ENCODE measurements around the gene SOX1.

DNA sequence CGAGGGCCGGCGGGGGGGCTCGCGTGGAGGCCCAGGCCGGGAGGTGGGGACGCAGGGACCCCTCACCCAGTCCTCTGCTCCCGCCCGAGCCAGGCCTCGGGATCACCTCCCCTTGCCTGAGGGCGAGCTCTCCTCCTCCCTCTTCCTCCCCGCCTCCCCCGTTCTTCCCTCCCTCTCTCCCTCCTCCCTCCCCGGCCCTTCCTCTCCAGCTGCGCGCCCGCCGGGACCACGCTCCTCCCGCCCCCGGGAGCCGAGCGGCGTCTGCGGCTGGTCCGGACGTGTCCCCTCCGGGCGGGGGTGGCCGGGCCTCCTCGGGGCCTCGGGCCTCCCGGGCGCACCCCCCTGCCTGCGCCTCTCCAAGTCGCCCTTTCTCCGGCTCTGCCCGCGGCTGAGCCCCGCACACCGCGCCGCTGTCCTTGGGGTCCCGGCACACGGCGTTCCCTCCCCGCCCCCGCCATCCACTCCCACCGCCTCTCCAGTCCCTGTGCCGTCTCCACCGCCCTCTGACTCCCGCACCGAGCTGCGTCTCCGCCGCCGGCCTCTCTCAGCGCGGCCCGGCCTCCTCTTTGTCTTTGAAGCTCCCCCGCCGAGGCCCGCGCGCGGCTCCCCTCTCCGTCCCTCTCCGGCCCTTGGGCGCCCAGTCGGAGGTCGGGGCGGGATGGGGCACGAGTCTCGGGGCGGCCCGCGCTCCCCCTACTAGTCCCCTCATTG, 5.7 kb downstream of the SOX1 start:
- no peak for TF ChIP-seq POLR2AphosphoS5 (IDR thresholded peaks at IDR 0.05)
- no peak for TF ChIP-seq POLR2A (IDR thresholded peaks at IDR 0.05)
